ENCODE data around the gene OPN4. TPM values are rescaled to one million over a fixed set of nuclear protein-coding genes. Genes with fewer than 3 reads are reported as not detected.

OPN4 gene
- total and polyA plus RNA-seq, 9 of the 15 experiments (the other 6 are each of a cell fraction or from before 2014, with no cell fraction given): not detected

DNA sequence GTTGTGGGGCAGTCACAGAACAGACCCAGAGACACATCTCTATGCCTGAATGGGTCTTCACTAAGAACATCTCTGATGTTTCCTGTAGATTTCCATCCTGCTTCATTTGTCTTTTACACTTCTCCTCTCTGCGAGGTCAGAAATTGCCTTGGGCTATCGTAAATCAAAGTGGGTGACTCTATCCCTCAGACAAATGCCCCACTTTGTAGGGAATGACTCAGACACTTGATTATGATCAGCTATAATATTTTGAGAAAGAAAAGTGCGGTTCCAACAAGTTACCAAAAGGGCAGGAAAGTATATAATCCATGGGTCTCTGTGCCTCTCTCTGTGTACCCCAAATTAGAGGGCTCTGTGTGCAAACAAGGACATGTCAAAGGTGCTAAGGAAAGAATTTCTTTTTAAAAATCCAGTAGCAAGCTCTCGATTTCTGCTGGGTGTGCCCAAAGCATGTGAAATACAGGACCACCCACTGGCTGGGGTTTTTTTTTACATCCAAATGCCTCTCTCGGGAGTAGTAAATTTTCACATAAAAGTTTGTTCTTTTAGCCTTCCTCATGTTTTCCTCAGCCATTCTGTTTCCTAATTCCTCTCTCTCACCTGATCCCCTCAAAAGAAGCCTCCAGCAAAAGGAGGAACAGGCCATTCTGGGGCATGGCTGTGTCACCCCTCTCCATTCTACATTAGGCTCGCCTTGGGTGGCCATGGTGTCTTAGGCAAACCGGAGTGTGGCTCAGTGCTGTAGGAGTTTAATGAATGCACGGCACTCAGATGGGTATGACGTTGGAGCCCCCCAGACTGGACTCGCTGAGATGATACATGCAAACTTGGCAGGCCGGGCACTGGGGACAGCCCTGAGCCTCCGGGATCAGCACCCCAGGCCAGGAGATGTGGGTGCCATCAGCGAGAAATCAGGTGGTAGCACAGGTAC lies 6.3 kb upstream of the OPN4 start:
- H2AFZ ChIP-seq (ENCODE audit: low read depth, low read length): no peak overlapping the region
- no peaks in the 10 kb centered on the region for H3K9me1 ChIP-seq (ENCODE audit: control insufficient read depth, insufficient read depth, low read length)
- TF ChIP-seq SMARCB1 (IDR thresholded peaks at IDR 0.05; ENCODE audit: insufficient read length, low read depth) (no peak), JUND (IDR thresholded peaks at IDR 0.05; ENCODE audit: borderline replicate concordance, low read depth, low read length) (peak; percentile 25; the same call in 1 of the 2 replicates), JUND (tag; IDR thresholded peaks at IDR 0.05; ENCODE audit: borderline replicate concordance, low read depth, low read length) (no peak), MEIS2 (IDR thresholded peaks at IDR 0.05; ENCODE audit: partially characterized antibody) (peak; percentile 70), FOSL1 (tag; conservative IDR thresholded peaks at IDR 0.05) (peak; percentile 40; the same call in 1 of the 2 replicates)
- TF ChIP-seq, protein P1, sequence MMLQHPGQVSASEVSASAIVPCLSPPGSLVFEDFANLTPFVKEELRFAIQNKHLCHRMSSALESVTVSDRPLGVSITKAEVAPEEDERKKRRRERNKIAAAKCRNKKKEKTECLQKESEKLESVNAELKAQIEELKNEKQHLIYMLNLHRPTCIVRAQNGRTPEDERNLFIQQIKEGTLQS (IDR thresholded peaks at IDR 0.05): peak; percentile 13; the same call in 1 of the 2 replicates
- TF ChIP-seq, protein P1 (CRISPR knock-in tag; conservative IDR thresholded peaks at IDR 0.05): no peak
- TF ChIP-seq, protein P2, sequence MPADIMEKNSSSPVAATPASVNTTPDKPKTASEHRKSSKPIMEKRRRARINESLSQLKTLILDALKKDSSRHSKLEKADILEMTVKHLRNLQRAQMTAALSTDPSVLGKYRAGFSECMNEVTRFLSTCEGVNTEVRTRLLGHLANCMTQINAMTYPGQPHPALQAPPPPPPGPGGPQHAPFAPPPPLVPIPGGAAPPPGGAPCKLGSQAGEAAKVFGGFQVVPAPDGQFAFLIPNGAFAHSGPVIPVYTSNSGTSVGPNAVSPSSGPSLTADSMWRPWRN (IDR thresholded peaks at IDR 0.05; ENCODE audit: low read depth): no peak
- TF ChIP-seq, protein P3, sequence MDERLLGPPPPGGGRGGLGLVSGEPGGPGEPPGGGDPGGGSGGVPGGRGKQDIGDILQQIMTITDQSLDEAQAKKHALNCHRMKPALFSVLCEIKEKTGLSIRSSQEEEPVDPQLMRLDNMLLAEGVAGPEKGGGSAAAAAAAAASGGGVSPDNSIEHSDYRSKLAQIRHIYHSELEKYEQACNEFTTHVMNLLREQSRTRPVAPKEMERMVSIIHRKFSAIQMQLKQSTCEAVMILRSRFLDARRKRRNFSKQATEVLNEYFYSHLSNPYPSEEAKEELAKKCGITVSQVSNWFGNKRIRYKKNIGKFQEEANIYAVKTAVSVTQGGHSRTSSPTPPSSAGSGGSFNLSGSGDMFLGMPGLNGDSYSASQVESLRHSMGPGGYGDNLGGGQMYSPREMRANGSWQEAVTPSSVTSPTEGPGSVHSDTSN (CRISPR knock-in tag; IDR thresholded peaks at IDR 0.05; ENCODE audit: low read depth): no peak
- TF ChIP-seq, protein P3 (tag; conservative IDR thresholded peaks at IDR 0.05; ENCODE audit: low read depth): peak; percentile 50; the same call in 1 of the 2 replicates
- in situ Hi-C loops (cut with MboI) (no loop called here), intact Hi-C loops (cut with micrococcal nuclease) (no loop called here)
- H4K20me1 ChIP-seq (replicated peaks; ENCODE audit: control insufficient read depth, insufficient read depth, low read length): no peaks in the 10 kb centered on the region
- DNase-seq (ENCODE audit: extremely low read depth in 1 of 4, low spot score in 3 of 4) (no peak), ATAC-seq (no peak), FAIRE-seq (no peak)
- CTCF ChIA-PET (ENCODE audit: low intra/inter-chr PET ratio): no interaction called here
- H3K9ac ChIP-seq (ENCODE audit: insufficient read depth in 1 of 2, low read depth in 2 of 2, low read length in 2 of 2): no peak overlapping the region
- no TSS peak for BruUV-seq (replicated peaks)
- under 1% methylated on average over 10 of the region's 13 CpGs for WGBS (ENCODE audit: insufficient coverage, low coverage, missing lambda C conversion rate)
- H3K4me1 ChIP-seq (replicated peaks in 1 of 2; ENCODE audit: control insufficient read depth in 2 of 2, insufficient read depth in 2 of 2, low read length in 2 of 2): no peaks in the 10 kb centered on the region; a peak in 1 of 5 replicates
- H3K27me3 ChIP-seq (ENCODE audit: control insufficient read depth in 2 of 2, insufficient read depth in 2 of 2, low read length in 2 of 2): peaks cover 4 to 56% of the 10 kb centered on the region in 2 experiments; a peak in 3 of 5 replicates
- POLR2A ChIA-PET: interaction anchor here (1.0 kb wide), 1 partner anchor 11 kb away, joined by 3 read pairs; no protein-coding TSS in a partner anchor
- no peaks in the 10 kb centered on the region for H3K79me2 ChIP-seq (ENCODE audit: control insufficient read depth, insufficient read depth, low read length)
- H3K9me3 ChIP-seq (replicated peaks; ENCODE audit: control insufficient read depth, insufficient read depth, low read depth, low read length): no peaks in the 10 kb centered on the region
- no peak overlapping the region for H3K27ac ChIP-seq (ENCODE audit: extremely low read depth, low read depth, low read length)
- H3K36me3 ChIP-seq (ENCODE audit: control insufficient read depth, insufficient read depth, low read length): no peaks in the 10 kb centered on the region
- no peak overlapping the region for H3K4me2 ChIP-seq (ENCODE audit: insufficient read depth, low read length)
- H3K4me3 ChIP-seq: no peak overlapping the region
